Measurements from ENCODE around the gene AP5M1.
"Not testable (repeated sequence)": the region's sequence is repeated elsewhere in the genome, so short reads cannot be mapped to it uniquely, and the experiment has no call there.

DNA sequence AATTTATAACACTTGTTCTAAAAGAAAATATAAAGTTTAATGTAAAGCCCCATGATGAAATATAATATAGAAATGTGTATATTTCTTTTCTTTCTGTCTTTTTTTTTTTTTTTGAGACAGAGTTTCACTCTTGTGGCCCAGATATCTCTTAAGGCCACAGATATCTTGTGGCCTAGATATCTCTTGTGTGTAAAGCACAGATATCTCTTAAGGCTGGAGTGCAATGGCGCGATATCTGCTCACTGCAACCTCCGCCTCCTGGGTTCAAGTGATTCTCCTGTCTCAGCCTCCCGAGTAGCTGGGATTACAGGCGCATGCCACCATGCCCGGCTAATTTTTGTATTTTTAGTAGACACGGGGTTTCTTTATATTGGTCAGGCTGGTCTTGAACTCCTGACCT, 28.7 kb upstream of the AP5M1 start:
- TF ChIP-seq FOS (IDR thresholded peaks at IDR 0.05; ENCODE audit: low read depth, low read length); CTCF (conservative IDR thresholded peaks at IDR 0.05; ENCODE audit: low read depth, low read length); RFX5 (IDR thresholded peaks at IDR 0.05; ENCODE audit: low read depth, low read length); POLR2A (IDR thresholded peaks at IDR 0.05; ENCODE audit: low read depth, low read length); CEBPB (IDR thresholded peaks at IDR 0.05; ENCODE audit: low read depth, low read length); RAD21 (IDR thresholded peaks at IDR 0.05; ENCODE audit: low read length): not testable (repeated sequence)
